PFSK-1 (cell line): ENCODE results near the gene TRIM9.
A peak's percentile ranks its signal among the peaks of the same experiment; 100 is the strongest.

Source experiments
- FOXP2 ChIP-seq: optimal IDR thresholded peaks from 2 replicates; pipeline ENCODE3; 2011; ENCODE audit warnings: borderline replicate concordance, control low read depth, inconsistent platforms; ENCODE audit not compliant: insufficient read depth; ENCODE audit errors: extremely low read length, extremely low read depth
- POLR2AphosphoS5 ChIP-seq: IDR thresholded peaks from 2 replicates; pipeline ENCODE4 v1.6.1; 2012; ENCODE audit warnings: low read depth, mild to moderate bottlenecking, control low read depth, low read length, moderate library complexity
- SIN3A ChIP-seq: IDR thresholded peaks from 2 replicates; pipeline ENCODE4 v1.6.1; 2012; ENCODE audit warnings: mild to moderate bottlenecking, low read length, moderate library complexity, borderline replicate concordance; ENCODE audit not compliant: insufficient read depth
- TAF1 ChIP-seq: IDR thresholded peaks from 2 replicates; pipeline ENCODE4 v1.6.1; 2012; ENCODE audit warnings: low read length, control low read depth, borderline replicate concordance; ENCODE audit not compliant: insufficient read depth
- TF ChIP-seq, protein P1 (sequence below), 2 experiments: IDR thresholded peaks; 2 replicates each; pipeline versions ENCODE4 v1.6.1 to v1.8.0; 2011 to 2012; ENCODE audit warnings: low read depth in 2 of 2, low read length in 2 of 2, control low read depth in 1 of 2, inconsistent platforms in 1 of 2, mild to moderate bottlenecking in 1 of 2, moderate library complexity in 1 of 2; ENCODE audit not compliant: insufficient read depth in 1 of 2

Gene TRIM9

GRCh38 chr14:50944647-50945413 lies 150.1 kb downstream of the TRIM9 start:
- TF ChIP-seq FOXP2, result no peak
- no peak for TF ChIP-seq TAF1
- no peak for TF ChIP-seq POLR2AphosphoS5
- TF ChIP-seq SIN3A, result no peak
- TF ChIP-seq, protein P1, sequence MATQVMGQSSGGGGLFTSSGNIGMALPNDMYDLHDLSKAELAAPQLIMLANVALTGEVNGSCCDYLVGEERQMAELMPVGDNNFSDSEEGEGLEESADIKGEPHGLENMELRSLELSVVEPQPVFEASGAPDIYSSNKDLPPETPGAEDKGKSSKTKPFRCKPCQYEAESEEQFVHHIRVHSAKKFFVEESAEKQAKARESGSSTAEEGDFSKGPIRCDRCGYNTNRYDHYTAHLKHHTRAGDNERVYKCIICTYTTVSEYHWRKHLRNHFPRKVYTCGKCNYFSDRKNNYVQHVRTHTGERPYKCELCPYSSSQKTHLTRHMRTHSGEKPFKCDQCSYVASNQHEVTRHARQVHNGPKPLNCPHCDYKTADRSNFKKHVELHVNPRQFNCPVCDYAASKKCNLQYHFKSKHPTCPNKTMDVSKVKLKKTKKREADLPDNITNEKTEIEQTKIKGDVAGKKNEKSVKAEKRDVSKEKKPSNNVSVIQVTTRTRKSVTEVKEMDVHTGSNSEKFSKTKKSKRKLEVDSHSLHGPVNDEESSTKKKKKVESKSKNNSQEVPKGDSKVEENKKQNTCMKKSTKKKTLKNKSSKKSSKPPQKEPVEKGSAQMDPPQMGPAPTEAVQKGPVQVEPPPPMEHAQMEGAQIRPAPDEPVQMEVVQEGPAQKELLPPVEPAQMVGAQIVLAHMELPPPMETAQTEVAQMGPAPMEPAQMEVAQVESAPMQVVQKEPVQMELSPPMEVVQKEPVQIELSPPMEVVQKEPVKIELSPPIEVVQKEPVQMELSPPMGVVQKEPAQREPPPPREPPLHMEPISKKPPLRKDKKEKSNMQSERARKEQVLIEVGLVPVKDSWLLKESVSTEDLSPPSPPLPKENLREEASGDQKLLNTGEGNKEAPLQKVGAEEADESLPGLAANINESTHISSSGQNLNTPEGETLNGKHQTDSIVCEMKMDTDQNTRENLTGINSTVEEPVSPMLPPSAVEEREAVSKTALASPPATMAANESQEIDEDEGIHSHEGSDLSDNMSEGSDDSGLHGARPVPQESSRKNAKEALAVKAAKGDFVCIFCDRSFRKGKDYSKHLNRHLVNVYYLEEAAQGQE (IDR thresholded peaks at IDR 0.05; ENCODE audit: insufficient read depth in 1 of 2, low read depth in 2 of 2, low read length in 2 of 2), result no peak

GRCh38 chr14:50943943-50944646 lies 150.8 kb downstream of the TRIM9 start, which contains the start of gene PYGL:
PYGL (minus strand) TSS chr14:50944483; CDS start chr14:50944403, 80 bp downstream.
- peak; percentile 7 for TF ChIP-seq FOXP2
- TF ChIP-seq POLR2AphosphoS5, result peak; percentile 44; the same call in 1 of the 2 replicates
- TF ChIP-seq TAF1, result no peak

DNA sequence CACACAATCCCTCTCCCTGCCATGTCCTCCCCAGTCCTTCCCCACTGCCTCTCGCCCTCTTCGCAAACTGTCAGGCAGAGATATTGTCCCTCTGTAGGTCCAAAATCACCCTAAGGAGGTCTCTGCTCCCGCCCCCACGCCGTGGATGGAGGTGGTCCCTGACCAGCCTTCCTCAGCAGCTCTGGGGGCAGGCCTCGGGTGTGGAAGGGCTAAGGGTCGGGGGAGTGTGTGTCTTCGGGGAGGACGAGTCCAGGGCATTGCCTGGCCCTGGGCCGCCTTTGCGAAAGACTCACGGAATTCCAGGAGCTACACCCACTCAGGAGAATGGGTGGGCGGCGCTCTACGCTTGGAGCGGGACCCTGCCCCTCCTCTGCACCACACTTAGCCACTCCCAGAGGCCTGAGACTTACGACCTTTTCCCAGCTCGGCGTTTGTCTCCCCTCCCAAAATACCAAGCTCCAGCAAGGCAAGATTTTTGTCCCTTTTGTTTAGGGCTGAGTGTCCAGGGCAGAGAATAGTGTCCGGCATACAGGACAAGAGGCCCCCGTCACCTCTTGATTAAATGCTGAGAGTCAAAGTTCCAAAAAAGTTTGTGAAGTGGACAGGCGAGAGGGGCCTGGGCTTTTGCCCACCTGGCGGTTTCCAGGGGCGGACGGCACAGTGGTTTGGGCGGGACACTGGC lies 151.5 kb downstream of the TRIM9 start:
- TF ChIP-seq, protein P1 (IDR thresholded peaks at IDR 0.05; ENCODE audit: insufficient read depth in 1 of 2, low read depth in 2 of 2, low read length in 2 of 2), result no peak
- no peak for TF ChIP-seq SIN3A

DNA sequence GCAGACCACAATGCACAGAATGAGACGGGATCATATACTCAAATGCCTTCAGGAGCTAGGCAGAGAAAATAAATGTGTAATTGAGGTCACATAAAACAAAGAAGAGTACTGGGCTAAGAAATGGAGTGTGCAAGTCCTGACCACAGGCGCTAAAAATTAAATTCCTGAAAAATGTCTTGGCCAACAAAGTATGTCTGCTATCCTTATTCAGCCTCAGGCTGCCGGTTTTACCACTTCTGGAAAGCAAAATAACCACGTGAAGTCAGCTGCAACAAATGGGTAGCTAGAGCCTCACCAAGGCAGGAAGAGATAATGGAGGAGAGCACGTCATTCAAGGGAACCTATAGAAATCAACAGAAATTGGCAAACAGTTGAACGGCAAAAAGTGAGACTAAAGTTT lies 153.8 kb downstream of the TRIM9 start:
- TF ChIP-seq POLR2AphosphoS5 (no peak), SIN3A (no peak), FOXP2 (no peak), TAF1 (no peak)
- TF ChIP-seq, protein P1 (IDR thresholded peaks at IDR 0.05; ENCODE audit: insufficient read depth in 1 of 2, low read depth in 2 of 2, low read length in 2 of 2), result no peak

DNA sequence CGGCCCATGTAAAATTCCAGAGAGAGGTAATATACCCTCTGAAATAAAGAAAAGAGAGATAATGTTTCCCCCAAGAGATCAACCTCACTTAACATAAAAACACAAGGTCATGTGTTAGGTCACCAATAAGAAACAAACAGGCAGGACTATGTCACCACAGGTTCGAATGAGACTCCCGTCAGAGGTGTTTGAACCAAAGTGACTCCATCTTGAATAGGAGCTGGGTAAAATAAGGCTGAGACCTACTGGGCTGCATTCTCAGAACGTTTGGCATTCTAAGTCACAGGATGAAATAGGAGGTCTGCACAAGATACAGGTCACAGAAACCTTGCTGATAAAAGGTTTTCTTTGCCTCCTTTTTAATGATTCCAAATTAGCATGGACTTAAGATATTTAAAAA lies 157.1 kb downstream of the TRIM9 start:
- TF ChIP-seq SIN3A, result no peak
- TF ChIP-seq, protein P1 (IDR thresholded peaks at IDR 0.05; ENCODE audit: insufficient read depth in 1 of 2, low read depth in 2 of 2, low read length in 2 of 2), result no peak
- no peak for TF ChIP-seq FOXP2
